ENCODE measurements around the gene IPPK. TPM values are rescaled to one million over a fixed set of nuclear protein-coding genes. Genes with fewer than 3 reads are reported as not detected.

The IPPK gene
- total RNA-seq, 1 experiment from 2014 or later: 10.6 TPM

GRCh38 chr9:92668746-92669526 is 995 bp downstream of the IPPK start:
- peaks cover 17% of the 10 kb centered on the region for H3K4me1 ChIP-seq (ENCODE audit: insufficient read depth, low read length)
- no peaks in the 10 kb centered on the region for H4K20me1 ChIP-seq (ENCODE audit: low read length)
- BruUV-seq (replicated peaks): TSS peak; percentile 52
- TF ChIP-seq EZH2phosphoT487 (IDR thresholded peaks at IDR 0.05; ENCODE audit: borderline replicate concordance, low read length): no peak
- TF ChIP-seq EZH2 (IDR thresholded peaks at IDR 0.05; ENCODE audit: low read length, unreplicated experiment): no peak
- TF ChIP-seq CTCF (conservative IDR thresholded peaks at IDR 0.05; ENCODE audit: low read depth, low read length): no peak
- H3K27ac ChIP-seq (ENCODE audit: low read length): peak overlapping the region; percentile 57
- H3K9ac ChIP-seq (ENCODE audit: low read length): peak overlapping the region; percentile 85
- no peaks in the 10 kb centered on the region for H3F3A ChIP-seq (ENCODE audit: low read length, unreplicated experiment)
- H3K9me3 ChIP-seq (ENCODE audit: low read length): no peaks in the 10 kb centered on the region
- peak overlapping the region; percentile 49 for H2AFZ ChIP-seq (ENCODE audit: low read length)
- no peaks in the 10 kb centered on the region for H3K27me3 ChIP-seq (ENCODE audit: low read length)
- intact Hi-C loops (cut with micrococcal nuclease): no loop called here
- H3K36me3 ChIP-seq (ENCODE audit: low read depth, low read length): no peaks in the 10 kb centered on the region
- POLR2A ChIA-PET (ENCODE audit: unreplicated experiment): no interaction called here
- peaks cover 68% of the 10 kb centered on the region for H3K79me2 ChIP-seq (ENCODE audit: low read length)
- H3K9me2 ChIP-seq (replicated peaks; ENCODE audit: low read length): no peaks in the 10 kb centered on the region
- H3K4me3 ChIP-seq (ENCODE audit: low read length): peak overlapping the region; percentile 95
- peak; percentile 50 for DNase-seq
- H3K4me2 ChIP-seq (ENCODE audit: low read length): peak overlapping the region; percentile 96
- peak; percentile 35 for ATAC-seq
- CTCF ChIA-PET: no interaction called here

GRCh38 chr9:92666912-92667532 is 2.9 kb downstream of the IPPK start:
- ChIA-PET CTCF (no interaction called here), POLR2A (ENCODE audit: unreplicated experiment) (no interaction called here)
- Histone ChIP-seq H3K9ac (ENCODE audit: low read length) (no peak overlapping the region), H2AFZ (ENCODE audit: low read length) (no peak overlapping the region), H4K20me1 (ENCODE audit: low read length) (peaks cover 7% of the 10 kb centered on the region; the same call in 1 of the 2 replicates), H3K4me3 (ENCODE audit: low read length) (no peak overlapping the region), H3K27ac (ENCODE audit: low read length) (no peak overlapping the region), H3K36me3 (ENCODE audit: low read depth, low read length) (peaks cover 4% of the 10 kb centered on the region; the same call in 1 of the 2 replicates), H3K4me1 (ENCODE audit: insufficient read depth, low read length) (peaks cover 17% of the 10 kb centered on the region), H3K4me2 (ENCODE audit: low read length) (no peak overlapping the region), H3K27me3 (ENCODE audit: low read length) (no peaks in the 10 kb centered on the region), H3K79me2 (ENCODE audit: low read length) (peaks cover 87% of the 10 kb centered on the region), H3F3A (ENCODE audit: low read length, unreplicated experiment) (no peaks in the 10 kb centered on the region), H3K9me3 (ENCODE audit: low read length) (no peaks in the 10 kb centered on the region), H3K9me2 (replicated peaks; ENCODE audit: low read length) (no peaks in the 10 kb centered on the region)
- no peak for ATAC-seq
- intact Hi-C loops (cut with micrococcal nuclease): no loop called here
- no peak for TF ChIP-seq CTCF (conservative IDR thresholded peaks at IDR 0.05; ENCODE audit: low read depth, low read length)
- no peak for TF ChIP-seq EZH2phosphoT487 (IDR thresholded peaks at IDR 0.05; ENCODE audit: borderline replicate concordance, low read length)
- no peak for TF ChIP-seq EZH2 (IDR thresholded peaks at IDR 0.05; ENCODE audit: low read length, unreplicated experiment)
- no TSS peak for BruUV-seq (replicated peaks)
- no peak for DNase-seq

GRCh38 chr9:92666236-92666635 is 3.7 kb downstream of the IPPK start:
- H3K4me3 ChIP-seq (ENCODE audit: low read length): no peak overlapping the region
- no peak overlapping the region for H3K9ac ChIP-seq (ENCODE audit: low read length)
- H3K9me2 ChIP-seq (replicated peaks; ENCODE audit: low read length): no peaks in the 10 kb centered on the region
- H2AFZ ChIP-seq (ENCODE audit: low read length): no peak overlapping the region
- H3K27me3 ChIP-seq (ENCODE audit: low read length): no peaks in the 10 kb centered on the region
- peaks cover 4% of the 10 kb centered on the region; the same call in 1 of the 2 replicates for H3K36me3 ChIP-seq (ENCODE audit: low read depth, low read length)
- peaks cover 12% of the 10 kb centered on the region for H3K4me1 ChIP-seq (ENCODE audit: insufficient read depth, low read length)
- H3K27ac ChIP-seq (ENCODE audit: low read length): no peak overlapping the region
- ChIA-PET CTCF (no interaction called here), POLR2A (ENCODE audit: unreplicated experiment) (no interaction called here)
- no TSS peak for BruUV-seq (replicated peaks)
- no peak overlapping the region for H3K4me2 ChIP-seq (ENCODE audit: low read length)
- no peak for DNase-seq
- ATAC-seq: no peak
- H3K79me2 ChIP-seq (ENCODE audit: low read length): peaks cover 95% of the 10 kb centered on the region
- H3K9me3 ChIP-seq (ENCODE audit: low read length): no peaks in the 10 kb centered on the region
- intact Hi-C loops (cut with micrococcal nuclease): no loop called here
- TF ChIP-seq EZH2 (IDR thresholded peaks at IDR 0.05; ENCODE audit: low read length, unreplicated experiment) (no peak), EZH2phosphoT487 (IDR thresholded peaks at IDR 0.05; ENCODE audit: borderline replicate concordance, low read length) (no peak), CTCF (conservative IDR thresholded peaks at IDR 0.05; ENCODE audit: low read depth, low read length) (no peak)
- H4K20me1 ChIP-seq (ENCODE audit: low read length): peaks cover 7% of the 10 kb centered on the region; the same call in 1 of the 2 replicates
- H3F3A ChIP-seq (ENCODE audit: low read length, unreplicated experiment): no peaks in the 10 kb centered on the region
